Activated naive CD4-positive, alpha-beta T cell treated with anti-CD3 and anti-CD28 coated beads for 36 hours (primary cell): ENCODE data around the gene OR5AU1. TPM values are rescaled to one million over a fixed set of nuclear protein-coding genes. Genes with fewer than 3 reads are reported as not detected.

Experiments
- CTCF ChIA-PET: fragments of 350-600 bp; sonication (Branson Sonifier 250); formaldehyde crosslinking; loops from one replicate; lab custom pipeline; 2021; ENCODE audit warnings: antibody characterized with exemption; lab: Charles Lee
- DNase-seq: peaks from one replicate; pipeline ENCODE4 v3.0.0-alpha.2; 2020
- H3K27ac Mint-ChIP-seq: one replicate; pipeline ENCODE4 v1.8.0; 2021; ENCODE audit warnings: mild to moderate bottlenecking, mixed read lengths
- H3K27me3 Mint-ChIP-seq: one replicate; pipeline ENCODE4 v1.8.0; 2021; ENCODE audit warnings: low read depth, mixed read lengths
- H3K36me3 Mint-ChIP-seq: one replicate; pipeline ENCODE4 v1.8.0; 2021; ENCODE audit warnings: low read depth, mixed read lengths
- H3K4me1 Mint-ChIP-seq: one replicate; pipeline ENCODE4 v1.8.0; 2021; ENCODE audit warnings: low read depth, mixed read lengths
- H3K4me3 Mint-ChIP-seq: one replicate; pipeline ENCODE4 v1.8.0; 2021; ENCODE audit warnings: mild to moderate bottlenecking, moderate library complexity, mixed read lengths
- H3K9me3 Mint-ChIP-seq: one replicate; pipeline ENCODE4 v1.8.0; 2021; ENCODE audit warnings: mixed read lengths
- intact Hi-C: fragments of 100-400 bp; cut with micrococcal nuclease; formaldehyde crosslinking; loops from one replicate; pipeline ENCODE4 v1.15.1; 2023
- total RNA-seq, 2 experiments: library from RNA; stranded (reverse); gene quantifications; one replicate each; pipeline ENCODE4 v1.2.3, GENCODE V29; 2021

OR5AU1 gene
- total RNA-seq: not detected

DNA sequence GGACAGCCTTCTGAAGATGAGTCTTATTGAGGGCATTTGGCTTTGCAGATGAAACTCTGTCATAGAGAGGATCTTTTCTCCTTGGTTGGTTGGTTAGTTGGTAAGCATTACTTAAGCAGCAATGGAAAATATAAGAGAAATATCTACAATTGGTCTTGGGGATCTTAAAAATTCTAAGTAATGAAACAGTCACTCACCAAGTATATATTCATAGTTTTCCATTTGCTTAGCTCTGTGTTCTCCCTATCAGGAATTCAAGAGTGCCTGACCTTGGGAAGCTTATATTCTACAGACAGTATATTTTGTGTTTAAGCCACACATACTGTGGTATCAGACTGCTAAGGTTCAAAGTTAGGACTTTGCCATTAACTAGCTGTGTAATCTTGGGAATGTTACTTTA, at the start of gene OR5AU1:
Gene OR5AU1, minus strand, starts transcription at position 101 of the 400 bp plus-strand sequence. CDS start 191 bp downstream, outside the sequence.
- Mint-ChIP-seq H3K27me3 (peaks cover 9% of the 10 kb centered on the region), H3K9me3 (no peaks in the 10 kb centered on the region), H3K36me3 (no peaks in the 10 kb centered on the region), H3K27ac (no peak within 1 kb of the TSS), H3K4me1 (peaks cover 3% of the 10 kb centered on the region), H3K4me3 (no peak within 1 kb of the TSS)
- CTCF ChIA-PET: interaction anchor here (0.8 to 1.6 kb wide), 3 partner anchors 9 to 64 kb away, joined by 3 to 5 read pairs (median 5); no protein-coding TSS in a partner anchor
- intact Hi-C loops: no loop called here
- DNase-seq: no peak

DNA sequence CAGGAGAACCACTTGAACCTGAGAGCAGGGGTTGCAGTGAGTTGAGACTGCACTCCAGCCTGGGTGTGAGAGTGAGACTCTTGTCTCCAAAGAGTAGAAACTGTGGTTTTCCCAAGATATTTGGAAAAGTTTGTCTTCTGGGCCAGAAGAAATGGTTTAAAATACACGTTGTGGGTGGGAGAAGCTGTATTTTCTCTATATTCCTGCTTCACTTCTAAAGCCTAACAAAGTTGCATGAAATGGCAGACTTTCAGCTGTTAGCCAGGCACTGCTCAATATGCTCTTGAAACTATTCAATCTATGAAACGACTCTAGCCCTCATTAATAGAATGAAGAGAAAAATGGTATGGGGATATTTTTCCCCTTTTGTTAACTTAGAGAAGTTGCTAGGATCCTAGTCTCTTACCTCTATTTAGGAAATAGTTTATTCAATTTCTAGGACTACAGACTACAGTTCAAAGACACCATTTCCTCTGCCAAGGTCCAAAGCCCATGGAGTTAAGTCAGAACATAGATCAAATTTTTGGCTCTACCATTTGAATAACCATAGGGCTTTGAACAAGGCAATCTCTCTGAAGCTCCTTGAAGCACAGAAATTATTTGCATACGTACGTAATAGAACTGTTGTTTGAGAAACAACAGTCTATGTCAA, 49.3 kb upstream of the OR5AU1 start:
- DNase-seq: no peak
- CTCF ChIA-PET: no interaction called here
- H3K27me3 Mint-ChIP-seq: no peaks in the 10 kb centered on the region
- no peak overlapping the region for H3K4me3 Mint-ChIP-seq
- H3K4me1 Mint-ChIP-seq: peaks cover 11% of the 10 kb centered on the region
- intact Hi-C loops: no loop called here
- no peaks in the 10 kb centered on the region for H3K9me3 Mint-ChIP-seq
- H3K27ac Mint-ChIP-seq: peak overlapping the region; percentile 53
- H3K36me3 Mint-ChIP-seq: peaks cover 31% of the 10 kb centered on the region

GRCh38 chr14:21204167-21205025, 48.5 kb upstream of the OR5AU1 start:
- intact Hi-C loops: no loop called here
- Mint-ChIP-seq H3K27ac (peak overlapping the region; percentile 53), H3K36me3 (peaks cover 25% of the 10 kb centered on the region), H3K27me3 (no peaks in the 10 kb centered on the region), H3K4me3 (no peak overlapping the region), H3K9me3 (no peaks in the 10 kb centered on the region), H3K4me1 (peaks cover 11% of the 10 kb centered on the region)
- DNase-seq: no peak
- CTCF ChIA-PET: no interaction called here

DNA sequence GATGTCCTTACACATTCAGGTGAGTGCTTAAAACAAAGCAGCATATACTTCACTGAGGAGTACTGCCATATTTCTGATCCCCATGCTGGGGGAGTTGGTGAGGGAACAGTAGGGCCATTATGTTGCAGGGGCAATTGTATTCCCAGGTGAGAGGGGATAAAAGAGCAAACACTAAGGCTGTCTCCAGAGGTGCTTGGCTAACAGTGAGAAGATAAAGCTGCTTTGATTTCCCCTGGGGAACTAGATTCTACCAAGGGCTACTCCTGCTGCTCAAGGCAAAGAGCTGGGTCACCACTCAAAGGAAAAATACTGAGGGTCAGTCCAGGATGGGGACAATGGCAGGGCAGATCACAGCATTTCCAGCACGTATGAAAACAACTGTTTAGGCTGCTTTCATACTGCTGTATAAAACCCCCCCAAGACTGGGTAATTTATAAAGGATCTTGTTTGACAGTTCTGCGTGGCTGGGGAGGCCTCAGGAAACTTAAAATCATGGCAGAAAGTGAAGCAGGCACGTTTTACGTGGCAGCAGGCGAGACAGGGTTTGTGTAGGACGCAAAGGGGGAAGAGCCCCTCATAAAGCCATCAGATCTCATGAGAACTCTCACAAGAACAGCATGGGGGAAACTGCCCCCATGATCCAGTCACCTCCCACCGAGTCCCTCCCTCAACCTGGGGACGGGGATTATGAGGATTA, 47.8 kb upstream of the OR5AU1 start:
- Mint-ChIP-seq H3K4me3 (no peak overlapping the region), H3K27ac (peak overlapping the region; percentile 22), H3K9me3 (no peaks in the 10 kb centered on the region), H3K4me1 (peaks cover 10% of the 10 kb centered on the region), H3K36me3 (peaks cover 19% of the 10 kb centered on the region), H3K27me3 (no peaks in the 10 kb centered on the region)
- intact Hi-C loops: no loop called here
- DNase-seq: no peak
- CTCF ChIA-PET: no interaction called here

GRCh38 chr14:21202463-21203358, 46.8 kb upstream of the OR5AU1 start:
- intact Hi-C loops: no loop called here
- H3K9me3 Mint-ChIP-seq: no peaks in the 10 kb centered on the region
- no peak for DNase-seq
- no peak overlapping the region for H3K4me3 Mint-ChIP-seq
- H3K27ac Mint-ChIP-seq: peak overlapping the region; percentile 22
- H3K36me3 Mint-ChIP-seq: peaks cover 10% of the 10 kb centered on the region
- peaks cover 4% of the 10 kb centered on the region for H3K4me1 Mint-ChIP-seq
- CTCF ChIA-PET: no interaction called here
- H3K27me3 Mint-ChIP-seq: no peaks in the 10 kb centered on the region

DNA sequence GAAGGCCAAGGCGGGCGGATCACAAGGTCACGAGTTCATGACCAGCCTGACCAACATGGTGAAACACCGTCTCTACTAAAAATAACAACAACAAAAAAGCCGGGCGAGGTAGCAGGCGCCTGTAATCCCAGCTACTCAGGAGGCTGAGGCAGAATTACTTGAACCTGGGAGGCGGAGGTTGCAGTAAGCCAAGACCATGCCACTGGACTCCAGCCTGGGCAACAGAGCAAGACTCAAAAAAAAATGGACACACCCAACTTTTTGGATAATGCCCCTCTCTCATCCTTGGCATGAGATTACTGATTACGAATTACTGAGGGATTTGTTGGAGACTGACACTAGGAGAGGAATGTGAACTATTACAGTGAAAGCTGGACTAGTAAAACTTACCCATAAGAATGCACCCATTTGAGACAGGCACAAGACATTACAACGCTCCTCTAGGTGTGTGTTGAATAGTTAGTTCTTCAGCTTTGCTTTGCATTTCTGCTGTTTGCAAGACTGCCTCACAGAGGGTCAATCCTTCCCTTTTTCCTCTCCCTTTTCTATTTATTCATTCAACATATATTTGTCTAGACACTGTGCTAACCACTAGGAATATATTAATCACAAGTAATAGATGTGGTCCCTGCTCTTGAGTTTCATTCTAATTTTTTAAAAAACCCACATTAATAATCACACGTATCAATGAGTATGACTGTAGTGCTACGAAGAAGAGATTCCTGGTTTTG, 46.0 kb upstream of the OR5AU1 start:
- Mint-ChIP-seq H3K4me3 (no peak overlapping the region), H3K36me3 (peaks cover 6% of the 10 kb centered on the region), H3K27ac (peak overlapping the region; percentile 5), H3K27me3 (no peaks in the 10 kb centered on the region), H3K9me3 (no peaks in the 10 kb centered on the region), H3K4me1 (peaks cover 2% of the 10 kb centered on the region)
- intact Hi-C loops: no loop called here
- CTCF ChIA-PET: no interaction called here
- DNase-seq: no peak

DNA sequence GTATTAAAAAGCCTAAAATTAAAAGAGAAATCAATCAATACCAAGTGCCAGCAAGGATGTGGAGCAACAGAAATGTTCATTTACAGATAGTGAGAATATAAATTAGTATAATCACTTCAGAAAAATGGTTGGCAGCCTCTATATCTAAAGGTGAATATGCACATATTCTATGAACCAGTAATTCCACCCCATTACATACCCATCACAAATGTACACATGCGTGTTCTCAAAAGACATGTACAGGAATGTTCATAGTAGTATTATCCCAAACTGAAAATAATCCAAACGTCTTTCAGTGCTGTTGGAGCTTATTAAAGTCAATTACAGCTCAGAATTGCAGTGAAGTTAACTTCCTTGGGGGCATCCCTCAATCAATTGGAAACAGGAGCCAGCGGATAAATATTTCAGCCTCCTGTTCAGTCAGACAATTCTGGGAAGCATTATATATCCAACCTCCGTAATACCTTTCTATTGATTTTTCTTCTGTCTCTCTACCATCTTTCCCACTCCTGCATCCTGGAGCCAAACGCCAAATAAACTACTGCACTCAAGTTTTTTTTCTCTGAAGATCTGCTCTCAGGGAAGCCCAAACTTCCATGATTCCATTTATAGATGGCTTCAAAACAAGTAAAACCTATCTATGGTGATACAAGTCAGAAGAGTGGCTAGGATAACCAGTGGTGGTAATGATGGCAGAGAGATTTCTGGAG, 45.0 kb upstream of the OR5AU1 start:
- CTCF ChIA-PET: no interaction called here
- intact Hi-C loops: no loop called here

GRCh38 chr14:21199611-21200560, 44.0 kb upstream of the OR5AU1 start:
- DNase-seq: no peak
- Mint-ChIP-seq H3K27me3 (no peaks in the 10 kb centered on the region), H3K4me1 (peaks cover 2% of the 10 kb centered on the region), H3K27ac (no peak overlapping the region), H3K9me3 (no peaks in the 10 kb centered on the region), H3K36me3 (peaks cover 2% of the 10 kb centered on the region), H3K4me3 (no peak overlapping the region)
- CTCF ChIA-PET: no interaction called here
- intact Hi-C loops: no loop called here

More for the DNA sequence above, 45.0 kb upstream of the OR5AU1 start:
- Mint-ChIP-seq H3K4me1 (peaks cover 2% of the 10 kb centered on the region), H3K27me3 (no peaks in the 10 kb centered on the region), H3K4me3 (no peak overlapping the region), H3K36me3 (peaks cover 2% of the 10 kb centered on the region), H3K9me3 (no peaks in the 10 kb centered on the region), H3K27ac (no peak overlapping the region)
- DNase-seq: no peak

DNA sequence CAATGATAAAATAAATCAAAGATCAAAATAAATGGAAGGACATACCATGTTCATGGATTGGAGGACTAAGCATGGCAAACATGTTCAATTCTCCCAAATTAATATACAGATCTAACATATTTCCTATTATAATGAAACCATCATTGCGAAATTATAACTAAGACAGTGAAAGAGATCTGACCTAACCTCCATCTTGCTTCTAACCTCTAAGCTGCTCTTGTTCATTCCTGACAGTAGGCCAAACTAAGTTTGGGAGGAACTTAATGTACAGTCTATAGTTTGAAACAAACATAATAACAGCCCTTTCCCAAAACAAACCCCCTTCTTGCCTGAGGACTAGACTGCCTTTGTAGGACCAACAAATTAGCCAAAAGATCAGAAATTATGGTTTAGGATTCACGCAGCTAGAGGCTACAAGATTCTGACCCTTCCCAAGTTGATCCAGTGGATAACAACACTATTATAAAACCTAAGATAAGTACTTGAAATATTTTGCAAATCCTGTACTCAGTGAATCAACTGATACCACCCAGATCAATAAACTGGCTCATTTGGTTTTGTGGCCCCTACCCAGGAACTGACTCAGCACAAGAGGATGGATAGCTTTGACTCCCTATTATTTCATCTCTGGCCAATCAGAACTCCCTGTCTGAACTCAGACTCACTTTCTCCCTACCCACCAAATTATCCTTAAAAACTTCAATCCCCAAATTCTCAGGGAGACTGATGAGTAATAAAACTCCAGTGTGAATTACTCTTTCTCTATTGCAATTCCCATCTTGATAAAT, 41.7 kb upstream of the OR5AU1 start:
- no peaks in the 10 kb centered on the region for H3K27me3 Mint-ChIP-seq
- peaks cover under 1% of the 10 kb centered on the region for H3K36me3 Mint-ChIP-seq
- CTCF ChIA-PET: no interaction called here
- H3K9me3 Mint-ChIP-seq: no peaks in the 10 kb centered on the region
- H3K4me1 Mint-ChIP-seq: peaks cover 2% of the 10 kb centered on the region
- no peak overlapping the region for H3K4me3 Mint-ChIP-seq
- intact Hi-C loops: no loop called here
- no peak for DNase-seq
- peak overlapping the region; percentile 14 for H3K27ac Mint-ChIP-seq

DNA sequence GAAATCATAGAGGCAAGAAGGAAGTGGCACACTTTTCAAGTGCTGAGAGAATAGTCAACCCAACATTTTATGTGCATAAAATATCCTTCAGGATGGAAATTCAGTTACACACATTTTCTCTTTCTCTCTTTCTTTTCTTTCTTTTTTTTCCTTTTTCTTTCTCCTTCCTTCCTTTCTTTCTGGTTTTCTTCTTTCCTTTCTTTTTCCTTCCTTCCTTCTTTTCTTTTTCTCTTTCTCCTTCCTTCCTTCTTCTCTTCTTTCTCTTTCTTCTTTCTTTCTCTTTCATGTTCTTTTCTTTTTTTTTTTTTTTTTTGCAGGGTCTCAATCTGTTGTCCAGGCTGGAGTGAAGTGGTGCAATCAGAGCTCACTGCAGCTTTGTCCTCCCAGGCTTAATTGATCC, 38.7 kb upstream of the OR5AU1 start:
- Mint-ChIP-seq H3K4me1 (peaks cover 10% of the 10 kb centered on the region), H3K9me3 (no peaks in the 10 kb centered on the region), H3K4me3 (no peak overlapping the region), H3K27ac (no peak overlapping the region), H3K36me3 (no peaks in the 10 kb centered on the region), H3K27me3 (no peaks in the 10 kb centered on the region)
- intact Hi-C loops: no loop called here
- CTCF ChIA-PET: no interaction called here
- DNase-seq: no peak
